GM10266 (cell line): ENCODE data around the gene CNRIP1.

Experiments used
- DNase-seq: peaks from one replicate; pipeline ENCODE4 v3.0.0; 2012; ENCODE audit errors: extremely low spot score
- TF ChIP-seq, protein P1 (sequence below): IDR thresholded peaks from 2 replicates; pipeline ENCODE4 v1.5.1; 2012; ENCODE audit warnings: mild to moderate bottlenecking, low read depth; ENCODE audit not compliant: control insufficient read depth, insufficient read depth; ENCODE audit errors: missing control alignments

Gene CNRIP1

DNA sequence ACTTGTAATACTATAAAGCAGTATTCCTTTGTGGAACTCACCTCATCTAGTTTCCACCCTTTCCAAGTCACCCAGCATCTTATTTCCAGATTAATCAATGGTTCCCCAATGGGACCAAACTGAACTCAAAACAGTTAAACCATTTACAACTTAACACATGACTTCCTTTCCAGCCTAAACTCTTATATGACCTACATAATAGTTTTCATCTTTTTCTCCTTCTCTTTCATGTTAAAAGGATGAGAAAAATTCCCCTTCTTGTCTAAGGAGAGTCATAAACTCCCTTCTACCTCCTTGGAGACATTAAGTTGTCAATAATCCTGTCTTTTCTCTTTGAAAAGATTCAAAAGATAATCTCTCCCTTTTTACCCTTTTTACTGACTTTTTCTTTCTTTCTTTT is 74.1 kb downstream of the CNRIP1 start:
- TF ChIP-seq, protein P1, sequence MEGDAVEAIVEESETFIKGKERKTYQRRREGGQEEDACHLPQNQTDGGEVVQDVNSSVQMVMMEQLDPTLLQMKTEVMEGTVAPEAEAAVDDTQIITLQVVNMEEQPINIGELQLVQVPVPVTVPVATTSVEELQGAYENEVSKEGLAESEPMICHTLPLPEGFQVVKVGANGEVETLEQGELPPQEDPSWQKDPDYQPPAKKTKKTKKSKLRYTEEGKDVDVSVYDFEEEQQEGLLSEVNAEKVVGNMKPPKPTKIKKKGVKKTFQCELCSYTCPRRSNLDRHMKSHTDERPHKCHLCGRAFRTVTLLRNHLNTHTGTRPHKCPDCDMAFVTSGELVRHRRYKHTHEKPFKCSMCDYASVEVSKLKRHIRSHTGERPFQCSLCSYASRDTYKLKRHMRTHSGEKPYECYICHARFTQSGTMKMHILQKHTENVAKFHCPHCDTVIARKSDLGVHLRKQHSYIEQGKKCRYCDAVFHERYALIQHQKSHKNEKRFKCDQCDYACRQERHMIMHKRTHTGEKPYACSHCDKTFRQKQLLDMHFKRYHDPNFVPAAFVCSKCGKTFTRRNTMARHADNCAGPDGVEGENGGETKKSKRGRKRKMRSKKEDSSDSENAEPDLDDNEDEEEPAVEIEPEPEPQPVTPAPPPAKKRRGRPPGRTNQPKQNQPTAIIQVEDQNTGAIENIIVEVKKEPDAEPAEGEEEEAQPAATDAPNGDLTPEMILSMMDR = no peak
- DNase-seq = no peak

- TF ChIP-seq, protein P1 = no peak
- no peak for DNase-seq
These were observed 74.7 kb downstream of the CNRIP1 start for GRCh38 chr2:68245066-68245465.

DNA sequence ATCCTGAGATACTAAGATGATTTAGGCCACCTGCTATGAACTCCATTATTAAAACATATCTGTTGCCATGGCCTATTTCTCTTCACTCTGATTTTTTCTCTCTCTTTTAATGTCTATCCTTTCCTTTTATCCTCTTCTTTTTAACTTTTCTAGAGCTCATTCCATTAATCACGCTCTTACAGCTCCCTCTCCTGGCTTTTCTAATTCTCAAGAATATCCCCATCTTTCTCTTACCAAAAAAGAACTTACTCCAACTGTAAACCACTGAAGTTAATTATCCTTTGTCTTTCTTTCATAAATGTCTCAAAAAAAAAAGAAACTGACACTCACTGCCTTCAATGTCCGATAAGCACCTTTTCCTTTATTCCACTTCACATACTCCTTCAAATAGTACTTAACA is 75.3 kb downstream of the CNRIP1 start:
- no peak for DNase-seq

More for the DNA sequence above, 75.3 kb downstream of the CNRIP1 start:
- TF ChIP-seq, protein P1 = no peak
